B cell (primary cell): ENCODE measurements around the gene CDC14A. TPM values are rescaled to one million over a fixed set of nuclear protein-coding genes. Genes with fewer than 3 reads are reported as not detected.

Source experiments
- ATAC-seq: fragments of 200-7000 bp; cut with Tn5 transposase; one replicate; pipeline ENCODE4 v1.10.0; 2021; ENCODE audit warnings: low read depth, mild to moderate bottlenecking, moderate number of reproducible peaks, moderate library complexity
- CTCF ChIA-PET: fragments of 350-600 bp; sonication (Branson Sonifier 250); formaldehyde crosslinking; loops from one replicate; lab custom pipeline; 2021; ENCODE audit warnings: antibody characterized with exemption, inconsistent platforms; lab: Charles Lee
- POLR2A ChIA-PET: fragments of 350-600 bp; sonication (Branson Sonifier 250); formaldehyde crosslinking; loops from one replicate; lab custom pipeline; 2021; ENCODE audit warnings: antibody characterized with exemption; lab: Charles Lee
- DNase-seq: peaks from one replicate; pipeline ENCODE4 v3.0.0; 2013
- H2AFZ ChIP-seq: 2 replicates; pipeline ENCODE4 v1.6.1; 2012; ENCODE audit warnings: mild to moderate bottlenecking, low read depth, low read length; ENCODE audit not compliant: insufficient read depth, poor library complexity, severe bottlenecking
- H3K27ac ChIP-seq, 2 donors: 1 replicate in 1 of 2; 2 replicates in 1 of 2; pipeline ENCODE4 v1.5.1; 2012 to 2013; ENCODE audit warnings: low read length in 2 of 2, mild to moderate bottlenecking in 2 of 2, moderate library complexity in 1 of 2
- H3K27me3 ChIP-seq, 4 experiments: fragments of 200-600 bp in 1 of 4; sonication (generic) in 1 of 4; replicated peaks in 1 of 4; 1 replicate in 2 of 4; 2 replicates in 2 of 4; pipeline versions ENCODE4 v1.6.1 to v1.7.0; 2013 to 2016; ENCODE audit warnings: low read length in 3 of 4, mild to moderate bottlenecking in 2 of 4, mixed read lengths in 1 of 4, moderate library complexity in 1 of 4; ENCODE audit not compliant: insufficient read depth in 4 of 4, control insufficient read depth in 3 of 4; ENCODE audit errors: control extremely low read depth in 1 of 4
- H3K36me3 ChIP-seq, 2 experiments: replicated peaks in 1 of 2; 1 replicate in 1 of 2; 2 replicates in 1 of 2; pipeline versions ENCODE4 v1.6.1 to v1.7.1; 2013; ENCODE audit warnings: low read length in 1 of 2; ENCODE audit not compliant: insufficient read depth in 2 of 2, control insufficient read depth in 1 of 2; ENCODE audit errors: control extremely low read depth in 1 of 2, extremely low read depth in 1 of 2
- H3K4me1 ChIP-seq, 2 donors: fragments of 200-600 bp in 1 of 2; sonication (generic) in 1 of 2; 1 replicate in 1 of 2; 2 replicates in 1 of 2; pipeline versions ENCODE4 v1.5.1 to v1.6.1; 2013 to 2017; ENCODE audit warnings: low read length in 2 of 2; ENCODE audit not compliant: control insufficient read depth in 2 of 2, insufficient read depth in 2 of 2
- H3K4me2 ChIP-seq: replicated peaks from 2 replicates; pipeline ENCODE3; 2012; ENCODE audit warnings: mild to moderate bottlenecking, low read depth, low read length; ENCODE audit not compliant: poor library complexity, severe bottlenecking
- H3K4me3 ChIP-seq, 5 experiments: fragments of 200-600 bp in 1 of 5; sonication (generic) in 1 of 5; 1 replicate in 3 of 5; 2 replicates in 2 of 5; pipeline versions ENCODE4 v1.5.1 to v1.7.0; 2011 to 2016; ENCODE audit warnings: low read length in 4 of 5, mild to moderate bottlenecking in 4 of 5, low read depth in 2 of 5, control low read depth in 1 of 5, moderate library complexity in 1 of 5; ENCODE audit not compliant: insufficient read depth in 1 of 5; ENCODE audit errors: control extremely low read depth in 1 of 5, extremely low read depth in 1 of 5
- H3K79me2 ChIP-seq: fragments of 200-600 bp; sonication (generic); one replicate; pipeline ENCODE4 v1.6.0; 2016; ENCODE audit warnings: low read length; ENCODE audit not compliant: control insufficient read depth, insufficient read depth
- H3K9ac ChIP-seq: fragments of 200-600 bp; sonication (generic); 2 replicates; pipeline ENCODE4 v1.6.1; 2017; ENCODE audit warnings: mild to moderate bottlenecking, low read length, moderate library complexity
- H3K9me3 ChIP-seq, 3 donors: one replicate each; pipeline versions ENCODE4 v1.6.1 to v1.7.1; 2013; ENCODE audit warnings: low read length in 2 of 3; ENCODE audit not compliant: control insufficient read depth in 2 of 3, insufficient read depth in 1 of 3; ENCODE audit errors: control extremely low read depth in 1 of 3
- H4K20me1 ChIP-seq: 2 replicates; pipeline ENCODE4 v1.6.0; 2012; ENCODE audit warnings: mild to moderate bottlenecking, low read length; ENCODE audit not compliant: insufficient read depth, control insufficient read depth, poor library complexity, severe bottlenecking
- H3K27ac Mint-ChIP-seq: one replicate; pipeline ENCODE4 v1.8.0; 2021; ENCODE audit warnings: mixed read lengths
- H3K27me3 Mint-ChIP-seq: one replicate; pipeline ENCODE4 v1.8.0; 2021; ENCODE audit warnings: mixed read lengths
- H3K4me1 Mint-ChIP-seq: one replicate; pipeline ENCODE4 v1.8.0; 2021; ENCODE audit warnings: mixed read lengths
- H3K4me3 Mint-ChIP-seq: one replicate; pipeline ENCODE4 v1.8.0; 2021; ENCODE audit warnings: mixed read lengths
- H3K9me3 Mint-ChIP-seq: one replicate; pipeline ENCODE4 v1.8.0; 2022; ENCODE audit warnings: mixed read lengths; ENCODE audit not compliant: insufficient read depth
- CTCF ChIP-seq: fragments of 200-600 bp; IDR thresholded peaks from one replicate; pipeline ENCODE4 v1.8.0; 2022; ENCODE audit warnings: antibody characterized with exemption, mild to moderate bottlenecking
- EZH2 ChIP-seq: IDR thresholded peaks from 2 replicates; pipeline ENCODE4 v1.6.1; 2012; ENCODE audit warnings: borderline replicate concordance, low read depth, mild to moderate bottlenecking, moderate library complexity, low read length; ENCODE audit not compliant: insufficient read depth, poor library complexity, severe bottlenecking
- WGBS: methylation state at CpG from one replicate; pipeline ENCODE4 v1.1.5; 2013; ENCODE audit warnings: missing lambda C conversion rate; ENCODE audit not compliant: insufficient coverage; 5-methylcytosine and 5-hydroxymethylcytosine counted together
- intact Hi-C: fragments of 100-400 bp; cut with micrococcal nuclease; formaldehyde crosslinking; loops from one replicate; pipeline ENCODE4 v1.10.0; 2022
- polyA plus RNA-seq: library from polyadenylated mRNA; depleted of rRNA; stranded (reverse); fragments of >200 nt; gene quantifications from 2 replicates; pipeline ENCODE4 v1.2.3, GENCODE V29; 2012
- total RNA-seq, 2 donors: library from RNA; stranded (reverse); fragments of 120-200 nt in 1 of 2; gene quantifications; 1 replicate in 1 of 2; 2 replicates in 1 of 2; pipeline versions ENCODE4 v1.2.3 to v1.2.4, GENCODE V29; 2013 to 2022

CDC14A gene
- total and polyA plus RNA-seq, 2 donors (not counting 1 experiment from before 2014, with no cell fraction given), result 6.1 to 41.7 TPM

GRCh38 chr1:100362821-100363466 lies 10.6 kb downstream of the CDC14A start:
- Histone ChIP-seq H3K36me3 (peaks cover 0 to 5% of the 10 kb centered on the region in 2 experiments), H3K4me3 (no peak overlapping the region), H3K4me2 (no peak overlapping the region), H4K20me1 (peaks cover 16% of the 10 kb centered on the region), H3K4me1 (peaks cover 10 to 21% of the 10 kb centered on the region in 2 donors), H3K9me3 (peaks cover 0 to 4% (median 0%) of the 10 kb centered on the region in 3 donors), H2AFZ (no peak overlapping the region), H3K27ac (no peak overlapping the region), H3K79me2 (peaks cover 75% of the 10 kb centered on the region), H3K9ac (no peak overlapping the region), H3K27me3 (no peaks in the 10 kb centered on the region)
- TF ChIP-seq EZH2, result no peak
- no peak for TF ChIP-seq CTCF
- 100% methylated on average over 2 of the region's 16 CpGs for WGBS
- peaks cover 57% of the 10 kb centered on the region for H3K4me1 Mint-ChIP-seq
- H3K27ac Mint-ChIP-seq, result no peak overlapping the region
- DNase-seq (no peak), ATAC-seq (no peak)
- intact Hi-C loops, result no loop called here
- ChIA-PET CTCF (no interaction called here), POLR2A (no interaction called here)
- no peak overlapping the region for H3K4me3 Mint-ChIP-seq
- no peaks in the 10 kb centered on the region for H3K9me3 Mint-ChIP-seq
- no peaks in the 10 kb centered on the region for H3K27me3 Mint-ChIP-seq

- intact Hi-C loops, result no loop called here
- Histone ChIP-seq H3K4me1 (peaks cover 9 to 18% of the 10 kb centered on the region in 2 donors), H3K4me3 (no peak overlapping the region), H3K9me3 (peaks cover 0 to 4% (median 0%) of the 10 kb centered on the region in 3 donors), H3K27ac (no peak overlapping the region), H4K20me1 (peaks cover 16% of the 10 kb centered on the region), H3K36me3 (peaks cover 0 to 5% of the 10 kb centered on the region in 2 experiments), H3K9ac (no peak overlapping the region), H2AFZ (no peak overlapping the region), H3K27me3 (no peaks in the 10 kb centered on the region), H3K79me2 (peaks cover 74% of the 10 kb centered on the region), H3K4me2 (no peak overlapping the region)
- Mint-ChIP-seq H3K27ac (no peak overlapping the region), H3K4me1 (peaks cover 54% of the 10 kb centered on the region), H3K4me3 (no peak overlapping the region), H3K27me3 (no peaks in the 10 kb centered on the region), H3K9me3 (no peaks in the 10 kb centered on the region)
- DNase-seq, result no peak
- WGBS, result 100% methylated on average over 2 of the region's 4 CpGs
- ATAC-seq, result no peak
- ChIA-PET POLR2A (no interaction called here), CTCF (no interaction called here)
- TF ChIP-seq EZH2, result no peak
- no peak for TF ChIP-seq CTCF
Measured at GRCh38 chr1:100363831-100364230, 11.5 kb downstream of the CDC14A start.
